Activated B cell treated with CpG ODN at 0.5 μM for 24 hours (primary cell): ENCODE measurements around the gene PDE4C. TPM values are rescaled to one million over a fixed set of nuclear protein-coding genes. Genes with fewer than 3 reads are reported as not detected.

Source experiments
- ATAC-seq: fragments of 200-7000 bp; cut with Tn5 transposase; one replicate; pipeline ENCODE4 v1.10.0; 2021; ENCODE audit warnings: low read depth, mild to moderate bottlenecking, moderate library complexity
- CTCF ChIA-PET: fragments of 350-600 bp; sonication (Branson Sonifier 250); formaldehyde crosslinking; loops from one replicate; lab custom pipeline; 2021; ENCODE audit warnings: antibody characterized with exemption; lab: Charles Lee
- POLR2A ChIA-PET: fragments of 350-600 bp; sonication (Branson Sonifier 250); formaldehyde crosslinking; loops from one replicate; lab custom pipeline; 2021; ENCODE audit warnings: antibody characterized with exemption; lab: Charles Lee
- DNase-seq: peaks from one replicate; pipeline ENCODE4 v3.0.0; 2022
- H3K27ac Mint-ChIP-seq: one replicate; pipeline ENCODE4 v1.8.0; 2020; ENCODE audit warnings: mixed read lengths
- H3K27me3 Mint-ChIP-seq: one replicate; pipeline ENCODE4 v1.8.0; 2021; ENCODE audit warnings: mixed read lengths
- H3K36me3 Mint-ChIP-seq: one replicate; pipeline ENCODE4 v1.8.0; 2021; ENCODE audit warnings: low read depth, mixed read lengths
- H3K4me1 Mint-ChIP-seq: one replicate; pipeline ENCODE4 v1.8.0; 2021; ENCODE audit warnings: mixed read lengths
- H3K4me3 Mint-ChIP-seq: one replicate; pipeline ENCODE4 v1.8.0; 2020; ENCODE audit warnings: mild to moderate bottlenecking, mixed read lengths
- H3K9me3 Mint-ChIP-seq: one replicate; pipeline ENCODE4 v1.8.0; 2020; ENCODE audit warnings: mixed read lengths
- CTCF ChIP-seq: fragments of 200-600 bp; IDR thresholded peaks from one replicate; pipeline ENCODE4 v1.8.0; 2022; ENCODE audit warnings: antibody characterized with exemption, mild to moderate bottlenecking
- intact Hi-C: fragments of 100-400 bp; cut with micrococcal nuclease; formaldehyde crosslinking; loops from one replicate; pipeline ENCODE4 v1.15.1; 2024
- total RNA-seq: library from RNA; stranded (reverse); gene quantifications from 2 replicates; pipeline ENCODE4 v1.2.3, GENCODE V29; 2022

PDE4C gene
- total RNA-seq, 1 donor from 2014 or later = not detected

DNA sequence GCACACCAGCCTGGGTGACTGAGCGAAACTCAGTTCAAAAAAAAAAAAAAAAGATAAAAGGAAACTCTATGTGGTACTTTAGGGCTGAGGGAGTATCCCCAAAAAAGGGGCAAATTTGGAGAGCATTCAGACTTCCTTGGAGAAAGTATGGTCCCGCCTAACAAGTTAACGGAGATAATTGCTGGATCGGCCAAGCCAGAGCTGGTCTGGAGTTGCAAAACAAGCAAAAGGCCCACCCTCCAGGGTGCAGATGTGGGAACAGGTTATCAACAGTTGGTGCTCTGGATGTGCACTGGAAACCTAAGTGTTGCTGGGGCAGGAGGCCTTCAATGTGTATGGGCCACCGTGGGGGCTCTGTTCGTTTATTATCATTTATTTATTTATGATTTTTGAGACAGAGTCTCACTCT is 45.2 kb upstream of the PDE4C start:
- no peak for ATAC-seq
- H3K27ac Mint-ChIP-seq = no peak overlapping the region

GRCh38 chr19:18270326-18270725 is 44.1 kb upstream of the PDE4C start:
- H3K4me1 Mint-ChIP-seq = peaks cover 13% of the 10 kb centered on the region
- intact Hi-C loops = no loop called here
- no peak overlapping the region for H3K4me3 Mint-ChIP-seq
- ChIA-PET POLR2A (interaction anchor here (0.6 to 20.0 kb wide), 2 partner anchors 50 to 276 kb away, joined by 3 to 857 read pairs; partner anchors contain the start of gene LSM4), CTCF (interaction anchor here (1.2 to 3.0 kb wide), 2 partner anchors 9 to 62 kb away, joined by 5 to 11 read pairs; no protein-coding TSS in a partner anchor)
- no peak overlapping the region for H3K27ac Mint-ChIP-seq
- H3K9me3 Mint-ChIP-seq = no peaks in the 10 kb centered on the region
- peaks cover 49% of the 10 kb centered on the region for H3K36me3 Mint-ChIP-seq
- H3K27me3 Mint-ChIP-seq = no peaks in the 10 kb centered on the region
- DNase-seq = no peak
- TF ChIP-seq CTCF = no peak
- ATAC-seq = no peak

More for the DNA sequence above, 45.2 kb upstream of the PDE4C start:
- DNase-seq = no peak
- TF ChIP-seq CTCF = no peak
- intact Hi-C loops = no loop called here
- Mint-ChIP-seq H3K36me3 (peaks cover 46% of the 10 kb centered on the region), H3K27me3 (no peaks in the 10 kb centered on the region), H3K9me3 (no peaks in the 10 kb centered on the region), H3K4me1 (peaks cover 13% of the 10 kb centered on the region), H3K4me3 (no peak overlapping the region)
- CTCF ChIA-PET = interaction anchor here (1.0 to 3.0 kb wide), 3 partner anchors 8 to 18 kb away, joined by 3 to 11 read pairs (median 3); no protein-coding TSS in a partner anchor
- POLR2A ChIA-PET = interaction anchor here (0.6 to 20.0 kb wide), 8 partner anchors 10 to 90 kb away, joined by 3 to 857 read pairs (median 4); partner anchors contain the start of genes JUND and LSM4

GRCh38 chr19:18269070-18269723 is 43.0 kb upstream of the PDE4C start:
- ChIA-PET CTCF (interaction anchor here (1.0 to 3.0 kb wide), 4 partner anchors 10 to 61 kb away, joined by 3 to 11 read pairs (median 4); partner anchors contain the start of gene LSM4), POLR2A (interaction anchor here (0.6 to 20.0 kb wide), 8 partner anchors 8 to 289 kb away, joined by 3 to 857 read pairs (median 4); partner anchors contain the start of gene LSM4)
- no peak for TF ChIP-seq CTCF
- no peak for ATAC-seq
- Mint-ChIP-seq H3K9me3 (no peaks in the 10 kb centered on the region), H3K4me3 (no peak overlapping the region), H3K36me3 (peaks cover 52% of the 10 kb centered on the region), H3K4me1 (peaks cover 8% of the 10 kb centered on the region), H3K27ac (no peak overlapping the region), H3K27me3 (no peaks in the 10 kb centered on the region)
- intact Hi-C loops = no loop called here
- no peak for DNase-seq

DNA sequence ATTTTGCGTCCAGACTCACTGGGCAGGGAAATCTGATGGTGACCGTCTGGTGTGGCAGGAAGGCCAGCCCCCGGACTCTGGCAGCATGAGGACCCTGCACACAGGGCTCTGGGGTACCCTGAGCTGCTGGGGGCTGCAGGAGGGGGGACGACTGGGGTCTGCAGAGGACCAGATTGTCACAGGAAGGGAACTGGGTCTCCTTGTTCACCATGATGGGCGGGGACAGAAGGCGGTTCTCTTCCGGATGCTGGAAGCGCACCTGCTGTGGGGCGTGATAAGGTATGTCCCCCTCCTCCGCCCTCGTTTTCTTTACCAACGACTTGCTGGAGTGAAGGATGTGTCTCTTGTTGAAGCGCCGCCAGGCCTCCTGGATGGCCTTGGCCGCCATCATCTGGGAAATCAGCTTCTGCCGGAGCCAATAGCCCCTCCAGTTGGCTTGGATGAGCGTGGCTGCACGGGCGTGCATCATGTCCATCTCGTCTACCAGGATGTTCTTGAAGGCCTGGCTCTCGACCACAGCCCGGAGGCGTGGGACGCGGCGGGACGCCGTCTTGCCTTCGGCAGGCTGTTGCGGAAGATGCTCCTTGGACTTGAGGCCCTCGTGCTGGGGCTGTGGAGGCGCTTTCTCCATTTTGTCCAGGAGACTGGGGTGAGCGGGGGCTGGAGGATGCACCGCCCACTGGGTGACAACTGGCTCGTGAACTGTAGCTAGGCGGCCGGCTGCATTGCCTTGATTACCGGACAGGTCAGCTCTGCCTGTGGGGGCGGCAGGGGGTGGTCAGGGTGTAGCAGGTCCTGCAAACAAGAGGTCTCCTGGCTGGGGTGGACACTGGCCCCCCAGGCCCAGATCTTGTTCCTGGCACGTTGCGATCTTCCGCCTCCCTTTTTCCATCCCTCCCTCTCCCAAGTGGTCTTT is 40.8 kb upstream of the PDE4C start:
- intact Hi-C loops = no loop called here
- DNase-seq (no peak), ATAC-seq (no peak)
- peaks cover 2% of the 10 kb centered on the region for H3K4me1 Mint-ChIP-seq
- peaks cover 51% of the 10 kb centered on the region for H3K36me3 Mint-ChIP-seq
- ChIA-PET POLR2A (no interaction called here), CTCF (no interaction called here)
- no peaks in the 10 kb centered on the region for H3K27me3 Mint-ChIP-seq
- H3K4me3 Mint-ChIP-seq = no peak overlapping the region
- H3K27ac Mint-ChIP-seq = no peak overlapping the region
- no peak for TF ChIP-seq CTCF
- H3K9me3 Mint-ChIP-seq = no peaks in the 10 kb centered on the region
